ENCODE measurements around the gene CILP.
A peak's percentile ranks its signal among the peaks of the same experiment; 100 is the strongest.

CILP gene

DNA sequence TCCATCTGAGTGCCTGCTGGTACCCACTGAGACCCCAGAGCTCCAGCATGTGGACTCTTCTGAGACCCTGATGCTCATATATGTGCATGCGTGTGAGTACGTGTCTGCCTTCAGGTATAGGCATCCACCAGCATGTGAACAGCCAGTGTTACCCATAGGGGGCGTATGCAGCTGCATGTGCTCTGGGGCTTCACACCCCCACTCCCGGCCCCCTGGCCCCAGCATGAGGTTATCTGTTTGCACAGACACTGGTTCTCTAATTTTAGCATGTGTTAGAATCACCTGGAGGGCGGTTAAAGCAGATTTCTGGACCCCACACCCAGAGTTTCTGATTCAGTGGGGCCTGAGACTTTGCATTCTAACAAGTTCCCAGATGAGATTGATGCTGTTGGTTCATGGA lies 824 bp upstream of the CILP start:
- FAIRE-seq: peak; percentile 83
- DNase-seq (ENCODE audit: insufficient read length, low spot score): peak; percentile 45
- no peak for TF ChIP-seq POU2F2 (IDR thresholded peaks at IDR 0.05; ENCODE audit: low read depth, low read length)
- no peak for TF ChIP-seq POLR2A (IDR thresholded peaks at IDR 0.05; ENCODE audit: low read depth, low read length)
- no peak for TF ChIP-seq PAX5 (IDR thresholded peaks at IDR 0.05; ENCODE audit: insufficient read depth, low read length, severe bottlenecking)
- TF ChIP-seq TAF1 (IDR thresholded peaks at IDR 0.05; ENCODE audit: low read depth, low read length): no peak
- no peak for TF ChIP-seq SPI1 (IDR thresholded peaks at IDR 0.05; ENCODE audit: low read depth, low read length)
- TF ChIP-seq POLR2AphosphoS5 (IDR thresholded peaks at IDR 0.05; ENCODE audit: low read depth, low read length): no peak

DNA sequence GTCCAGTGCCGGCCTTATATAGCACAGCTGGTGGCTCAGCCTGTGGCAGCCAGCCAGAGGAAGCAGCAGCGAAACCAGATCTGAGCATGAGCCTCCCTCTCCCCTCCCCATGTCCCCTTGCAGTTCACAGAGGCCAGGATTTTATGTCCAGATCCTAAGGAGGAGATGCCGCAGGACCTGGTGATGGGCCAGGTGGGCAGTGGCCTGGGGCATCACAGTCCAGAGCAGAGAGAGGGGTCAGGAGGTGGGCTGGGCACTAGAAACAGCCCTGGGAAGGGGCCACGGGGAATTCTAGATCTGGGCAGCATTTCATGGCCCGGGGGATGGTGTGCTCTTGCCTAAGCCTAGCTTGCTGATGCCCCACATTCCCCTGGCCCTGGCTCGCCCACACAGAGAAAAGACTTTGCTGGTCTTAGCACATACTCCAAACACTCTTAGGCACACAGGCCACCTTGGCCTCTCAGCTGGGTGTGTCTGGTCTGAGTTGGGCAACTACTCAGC lies 259 bp upstream of the CILP start:
- DNase-seq (ENCODE audit: insufficient read length, low spot score) (no peak), FAIRE-seq (no peak)
- TF ChIP-seq PAX5 (IDR thresholded peaks at IDR 0.05; ENCODE audit: insufficient read depth, low read length, severe bottlenecking) (no peak), TAF1 (IDR thresholded peaks at IDR 0.05; ENCODE audit: low read depth, low read length) (no peak), POLR2AphosphoS5 (IDR thresholded peaks at IDR 0.05; ENCODE audit: low read depth, low read length) (no peak), POLR2A (IDR thresholded peaks at IDR 0.05; ENCODE audit: low read depth, low read length) (no peak), POU2F2 (IDR thresholded peaks at IDR 0.05; ENCODE audit: low read depth, low read length) (no peak), SPI1 (IDR thresholded peaks at IDR 0.05; ENCODE audit: low read depth, low read length) (no peak)

DNA sequence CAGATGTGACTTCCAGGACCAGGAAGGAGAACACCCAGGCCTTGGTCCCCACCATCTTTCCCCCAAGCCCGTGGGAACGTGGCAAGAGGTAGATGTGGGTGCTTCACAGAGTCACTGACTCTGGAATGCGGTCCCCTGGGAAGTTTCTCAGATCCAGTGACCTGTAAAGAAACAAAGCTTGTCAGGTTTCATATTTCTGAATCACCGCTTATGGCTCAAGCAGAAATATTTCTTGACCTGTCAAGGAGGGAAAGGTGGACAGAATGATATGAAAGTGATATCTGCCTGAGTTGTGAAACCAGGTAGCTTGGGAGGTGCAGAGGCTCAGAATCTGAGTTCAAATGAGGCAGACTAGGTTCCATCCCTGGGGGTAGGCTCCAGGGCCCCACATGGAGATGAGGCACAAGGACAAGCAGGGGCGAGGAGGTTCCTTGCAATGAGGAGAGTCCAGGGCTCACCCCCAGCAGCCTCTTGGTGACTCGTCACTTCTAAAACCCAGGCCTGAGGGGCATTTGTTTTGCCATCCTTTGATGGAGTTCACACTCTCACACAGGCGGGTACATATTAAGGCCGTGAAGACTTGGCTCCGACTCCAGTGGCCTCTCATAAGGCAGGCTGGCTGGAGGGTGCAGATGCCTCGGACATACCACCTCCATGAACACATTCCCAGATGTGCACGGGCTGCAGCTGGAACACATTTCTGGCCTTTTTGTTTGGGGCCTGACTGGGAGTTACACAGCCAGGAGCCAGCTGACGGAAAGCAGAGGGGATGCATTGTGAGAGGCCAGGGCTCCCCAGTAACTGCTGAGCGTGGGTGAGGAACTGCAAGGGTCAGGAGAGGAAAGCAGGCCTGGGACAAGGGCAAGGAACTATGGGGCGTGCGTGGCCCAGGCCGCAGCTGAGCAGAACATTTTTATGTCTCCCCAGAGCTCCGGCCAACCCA lies 1.3 kb downstream of the CILP start:
- FAIRE-seq (no peak), DNase-seq (ENCODE audit: insufficient read length, low spot score) (no peak)
- TF ChIP-seq POLR2AphosphoS5 (IDR thresholded peaks at IDR 0.05; ENCODE audit: low read depth, low read length) (no peak), SPI1 (IDR thresholded peaks at IDR 0.05; ENCODE audit: low read depth, low read length) (no peak), POLR2A (IDR thresholded peaks at IDR 0.05; ENCODE audit: low read depth, low read length) (no peak), PAX5 (IDR thresholded peaks at IDR 0.05; ENCODE audit: insufficient read depth, low read length, severe bottlenecking) (no peak), POU2F2 (IDR thresholded peaks at IDR 0.05; ENCODE audit: low read depth, low read length) (no peak), TAF1 (IDR thresholded peaks at IDR 0.05; ENCODE audit: low read depth, low read length) (no peak)

DNA sequence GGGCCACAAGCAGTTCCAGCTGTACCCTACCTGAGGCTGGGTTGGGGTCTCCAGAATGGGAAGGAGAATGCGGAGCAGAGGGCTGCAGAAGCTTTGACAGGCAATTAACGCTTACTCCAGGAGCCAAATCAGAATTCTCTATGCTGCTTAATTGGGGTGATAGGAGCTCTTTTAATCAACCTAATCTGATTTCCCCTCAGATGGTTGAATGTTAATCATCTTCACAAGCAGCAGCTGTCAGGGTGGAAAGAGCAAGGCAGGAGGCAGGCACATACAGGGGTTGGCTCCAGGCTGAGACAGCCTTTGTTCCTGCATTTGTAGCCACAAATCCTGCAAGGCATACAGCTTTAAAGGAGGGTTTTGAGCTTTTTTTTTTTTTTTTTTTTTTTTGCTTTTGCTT lies 2.6 kb downstream of the CILP start:
- FAIRE-seq: no peak
- no peak for DNase-seq (ENCODE audit: insufficient read length, low spot score)
- TF ChIP-seq SPI1 (IDR thresholded peaks at IDR 0.05; ENCODE audit: low read depth, low read length) (no peak), TAF1 (IDR thresholded peaks at IDR 0.05; ENCODE audit: low read depth, low read length) (no peak), PAX5 (IDR thresholded peaks at IDR 0.05; ENCODE audit: insufficient read depth, low read length, severe bottlenecking) (no peak), POLR2A (IDR thresholded peaks at IDR 0.05; ENCODE audit: low read depth, low read length) (no peak), POLR2AphosphoS5 (IDR thresholded peaks at IDR 0.05; ENCODE audit: low read depth, low read length) (no peak), POU2F2 (IDR thresholded peaks at IDR 0.05; ENCODE audit: low read depth, low read length) (no peak)

DNA sequence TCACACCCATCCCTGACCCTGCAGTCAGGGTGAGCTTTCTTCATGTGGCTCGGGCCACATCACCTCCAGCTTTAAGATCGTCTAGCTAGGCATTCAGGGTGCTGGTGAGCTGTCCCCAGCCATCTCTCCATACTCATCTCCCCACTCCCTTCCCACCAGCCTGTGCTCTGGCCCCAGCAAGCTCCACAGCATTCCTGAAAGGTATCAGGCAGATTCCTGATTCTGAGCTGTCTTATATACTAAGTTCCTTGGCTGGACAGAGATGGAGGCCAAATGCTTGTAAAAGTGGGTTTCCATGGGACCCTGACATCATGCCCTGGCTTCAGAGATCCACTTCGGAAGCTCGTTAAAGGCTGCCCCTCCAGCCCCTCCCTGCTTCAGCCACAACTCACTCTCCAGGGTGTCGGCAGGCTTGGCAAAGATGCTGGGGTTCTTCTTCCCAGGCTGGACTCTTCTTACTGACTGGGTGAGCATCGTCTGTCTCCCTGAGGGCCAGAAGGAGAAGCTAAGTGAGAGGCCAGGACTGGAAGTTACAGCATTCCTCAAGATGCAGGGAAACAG lies 3.9 kb downstream of the CILP start:
- FAIRE-seq: no peak
- DNase-seq (ENCODE audit: insufficient read length, low spot score): no peak
- no peak for TF ChIP-seq PAX5 (IDR thresholded peaks at IDR 0.05; ENCODE audit: insufficient read depth, low read length, severe bottlenecking)
- TF ChIP-seq SPI1 (IDR thresholded peaks at IDR 0.05; ENCODE audit: low read depth, low read length): no peak
- TF ChIP-seq POLR2A (IDR thresholded peaks at IDR 0.05; ENCODE audit: low read depth, low read length): no peak
- TF ChIP-seq POU2F2 (IDR thresholded peaks at IDR 0.05; ENCODE audit: low read depth, low read length): no peak
- TF ChIP-seq POLR2AphosphoS5 (IDR thresholded peaks at IDR 0.05; ENCODE audit: low read depth, low read length): no peak
- TF ChIP-seq TAF1 (IDR thresholded peaks at IDR 0.05; ENCODE audit: low read depth, low read length): no peak

DNA sequence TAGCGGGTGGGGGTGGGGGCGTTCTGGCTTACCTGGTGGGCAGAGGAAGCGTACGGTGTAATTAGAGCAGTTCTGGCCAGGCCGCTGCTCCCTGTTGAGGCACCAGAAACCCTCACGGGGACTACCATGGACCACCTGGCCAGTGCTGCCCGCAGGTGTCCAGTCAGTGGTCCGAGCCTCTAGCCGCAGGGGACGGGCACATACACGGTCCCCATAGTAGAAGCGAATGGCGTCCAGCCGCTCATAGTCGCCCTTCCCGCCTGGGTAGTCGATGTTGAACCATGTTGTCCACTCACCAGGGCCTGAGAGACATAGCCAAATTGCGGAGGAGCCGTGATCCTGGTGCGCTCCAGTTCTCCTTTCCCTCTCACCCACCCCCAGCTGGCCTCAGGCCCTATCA lies 4.5 kb downstream of the CILP start:
- no peak for FAIRE-seq
- no peak for TF ChIP-seq PAX5 (IDR thresholded peaks at IDR 0.05; ENCODE audit: insufficient read depth, low read length, severe bottlenecking)
- no peak for TF ChIP-seq POLR2A (IDR thresholded peaks at IDR 0.05; ENCODE audit: low read depth, low read length)
- no peak for TF ChIP-seq TAF1 (IDR thresholded peaks at IDR 0.05; ENCODE audit: low read depth, low read length)
- TF ChIP-seq SPI1 (IDR thresholded peaks at IDR 0.05; ENCODE audit: low read depth, low read length): no peak
- TF ChIP-seq POU2F2 (IDR thresholded peaks at IDR 0.05; ENCODE audit: low read depth, low read length): no peak
- TF ChIP-seq POLR2AphosphoS5 (IDR thresholded peaks at IDR 0.05; ENCODE audit: low read depth, low read length): no peak
- no peak for DNase-seq (ENCODE audit: insufficient read length, low spot score)

DNA sequence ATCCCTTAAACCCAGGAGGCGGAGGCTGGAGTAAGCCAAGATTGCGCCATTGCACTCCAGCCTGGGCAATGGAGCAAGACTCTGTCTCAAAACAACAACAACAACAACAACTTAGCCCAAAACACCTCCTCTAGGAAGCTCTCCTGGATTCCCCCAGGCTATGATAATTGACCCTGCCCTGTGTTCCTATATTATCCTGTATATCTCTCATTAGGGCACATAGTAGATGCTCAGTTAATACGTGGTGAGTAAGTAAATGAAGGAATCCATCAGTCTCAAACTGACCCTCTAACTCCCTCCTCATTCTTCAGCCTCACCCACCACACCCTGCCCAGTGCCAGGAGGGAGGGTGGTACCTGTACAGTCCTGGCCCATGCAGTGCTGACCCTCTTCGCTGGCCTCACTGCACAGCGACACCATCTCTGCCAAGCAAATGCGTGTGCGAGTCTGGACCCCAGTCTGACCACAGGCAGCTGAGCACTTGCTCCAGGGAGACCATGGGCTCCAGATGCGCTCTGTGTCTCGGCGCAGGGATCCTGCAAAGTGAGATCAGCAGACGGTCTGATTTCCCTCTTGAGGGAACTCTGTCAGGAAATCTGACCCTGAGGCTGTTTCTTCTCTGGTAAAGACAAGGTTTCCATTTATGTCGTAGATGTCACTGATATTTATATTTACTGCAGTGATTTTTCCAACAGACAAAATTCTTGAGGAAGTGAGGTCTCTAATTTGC lies 6.2 kb downstream of the CILP start:
- no peak for TF ChIP-seq SPI1 (IDR thresholded peaks at IDR 0.05; ENCODE audit: low read depth, low read length)
- TF ChIP-seq POLR2AphosphoS5 (IDR thresholded peaks at IDR 0.05; ENCODE audit: low read depth, low read length): no peak
- no peak for TF ChIP-seq TAF1 (IDR thresholded peaks at IDR 0.05; ENCODE audit: low read depth, low read length)
- no peak for TF ChIP-seq PAX5 (IDR thresholded peaks at IDR 0.05; ENCODE audit: insufficient read depth, low read length, severe bottlenecking)
- TF ChIP-seq POU2F2 (IDR thresholded peaks at IDR 0.05; ENCODE audit: low read depth, low read length): no peak
- no peak for TF ChIP-seq POLR2A (IDR thresholded peaks at IDR 0.05; ENCODE audit: low read depth, low read length)
- DNase-seq (ENCODE audit: insufficient read length, low spot score) (no peak), FAIRE-seq (no peak)

DNA sequence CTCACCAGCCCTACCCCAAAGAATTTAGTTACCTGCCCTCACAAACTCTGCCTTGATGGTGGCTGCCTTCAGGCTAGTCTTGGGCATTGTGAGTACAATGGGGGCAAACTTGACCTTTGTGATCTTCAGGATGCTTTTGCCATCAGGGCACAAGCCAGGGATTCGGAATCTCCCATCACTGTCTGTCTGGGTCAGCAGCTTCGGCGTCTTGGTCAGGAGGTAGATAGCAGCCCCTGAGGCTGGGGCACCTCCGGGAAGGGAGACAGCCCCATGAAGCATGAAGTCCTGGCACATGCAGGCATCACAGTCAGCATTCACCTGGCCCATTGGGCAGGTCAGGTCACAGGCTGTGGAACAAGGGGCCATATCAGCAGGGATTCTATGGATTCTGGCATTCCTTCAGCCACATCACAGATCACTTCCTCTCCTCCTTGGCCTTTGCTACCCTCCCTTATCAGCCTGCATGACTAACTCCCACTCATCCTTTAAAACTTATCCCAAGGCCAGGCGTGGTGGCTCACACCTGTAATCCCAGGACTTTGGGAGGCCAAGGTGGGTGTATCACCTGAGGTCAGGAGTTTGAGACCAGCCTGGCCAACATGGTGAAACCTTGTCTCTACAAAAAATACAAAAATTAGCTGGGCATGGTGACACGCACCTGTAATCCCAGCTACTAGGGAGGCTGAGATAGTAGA lies 6.9 kb downstream of the CILP start:
- TF ChIP-seq TAF1 (IDR thresholded peaks at IDR 0.05; ENCODE audit: low read depth, low read length): no peak
- no peak for TF ChIP-seq POLR2AphosphoS5 (IDR thresholded peaks at IDR 0.05; ENCODE audit: low read depth, low read length)
- TF ChIP-seq POU2F2 (IDR thresholded peaks at IDR 0.05; ENCODE audit: low read depth, low read length): no peak
- TF ChIP-seq SPI1 (IDR thresholded peaks at IDR 0.05; ENCODE audit: low read depth, low read length): no peak
- TF ChIP-seq PAX5 (IDR thresholded peaks at IDR 0.05; ENCODE audit: insufficient read depth, low read length, severe bottlenecking): no peak
- TF ChIP-seq POLR2A (IDR thresholded peaks at IDR 0.05; ENCODE audit: low read depth, low read length): no peak
- DNase-seq (ENCODE audit: insufficient read length, low spot score) (no peak), FAIRE-seq (no peak)
